Activated naive CD8-positive, alpha-beta T cell treated with anti-CD3 and anti-CD28 coated beads, Interleukin-2, amount 50 U/mL, for 24 hours (primary cell): Measurements from ENCODE around the gene CMTR1.

ENCODE experiments used
- ATAC-seq: fragments of 150-1000 bp; cut with Tn5 transposase; one replicate; pipeline ENCODE4 v1.10.0; 2021
- DNase-seq: peaks from one replicate; pipeline ENCODE4 v3.0.0; 2021
- H3K27ac Mint-ChIP-seq: one replicate; pipeline ENCODE4 v1.8.0; 2021; ENCODE audit warnings: mild to moderate bottlenecking, mixed read lengths
- H3K27me3 Mint-ChIP-seq: one replicate; pipeline ENCODE4 v1.8.0; 2021; ENCODE audit warnings: mixed read lengths
- H3K36me3 Mint-ChIP-seq: one replicate; pipeline ENCODE4 v1.8.0; 2021; ENCODE audit warnings: low read depth, mixed read lengths
- H3K4me1 Mint-ChIP-seq: one replicate; pipeline ENCODE4 v1.8.0; 2021; ENCODE audit warnings: mixed read lengths
- H3K4me3 Mint-ChIP-seq: one replicate; pipeline ENCODE4 v1.8.0; 2021; ENCODE audit warnings: mild to moderate bottlenecking, moderate library complexity, mixed read lengths
- H3K9me3 Mint-ChIP-seq: one replicate; pipeline ENCODE4 v1.8.0; 2021; ENCODE audit warnings: mixed read lengths

The CMTR1 gene

DNA sequence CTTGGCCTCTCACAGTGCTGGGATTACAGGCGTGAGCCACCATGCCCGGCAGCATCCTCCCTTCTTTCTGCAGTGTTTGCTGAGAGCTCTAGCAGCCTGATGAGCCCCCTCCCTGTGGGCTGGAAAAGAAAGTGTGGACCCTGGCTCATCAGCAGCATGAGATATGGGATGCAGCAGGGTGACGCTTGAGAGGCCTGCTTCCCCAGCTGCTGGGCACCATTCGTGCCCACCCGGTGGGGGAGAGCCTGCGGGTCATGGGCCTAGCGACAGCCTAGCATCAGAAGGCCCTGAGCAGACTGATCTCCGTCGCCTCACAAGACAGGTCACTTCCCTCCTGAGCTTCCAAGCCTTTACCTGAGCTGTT lies 82.7 kb downstream of the CMTR1 start:
- Mint-ChIP-seq H3K9me3 (no peaks in the 10 kb centered on the region), H3K36me3 (peaks cover 3% of the 10 kb centered on the region), H3K4me1 (peaks cover 75% of the 10 kb centered on the region), H3K27me3 (no peaks in the 10 kb centered on the region), H3K4me3 (peak overlapping the region; percentile 72), H3K27ac (peak overlapping the region; percentile 89)
- DNase-seq: no peak
- no peak for ATAC-seq

- no peaks in the 10 kb centered on the region for H3K27me3 Mint-ChIP-seq
- H3K36me3 Mint-ChIP-seq: peaks cover 3% of the 10 kb centered on the region
- DNase-seq (peak; percentile 86), ATAC-seq (peak; percentile 83)
- peak overlapping the region; percentile 89 for H3K27ac Mint-ChIP-seq
- H3K4me1 Mint-ChIP-seq: peaks cover 81% of the 10 kb centered on the region
- H3K4me3 Mint-ChIP-seq: peak overlapping the region; percentile 72
- H3K9me3 Mint-ChIP-seq: no peaks in the 10 kb centered on the region
These were observed 83.3 kb downstream of the CMTR1 start for GRCh38 chr6:37516076-37516919.

GRCh38 chr6:37516920-37517405 lies 83.9 kb downstream of the CMTR1 start:
- peak; percentile 1 for ATAC-seq
- Mint-ChIP-seq H3K4me3 (peak overlapping the region; percentile 72), H3K36me3 (peaks cover 3% of the 10 kb centered on the region), H3K27ac (peak overlapping the region; percentile 89), H3K4me1 (peaks cover 86% of the 10 kb centered on the region), H3K9me3 (no peaks in the 10 kb centered on the region), H3K27me3 (no peaks in the 10 kb centered on the region)
- peak; percentile 33 for DNase-seq

- H3K36me3 Mint-ChIP-seq: peaks cover 5% of the 10 kb centered on the region
- H3K27ac Mint-ChIP-seq: peak overlapping the region; percentile 89
- H3K27me3 Mint-ChIP-seq: no peaks in the 10 kb centered on the region
- ATAC-seq (peak; percentile 55), DNase-seq (peak; percentile 72)
- no peaks in the 10 kb centered on the region for H3K9me3 Mint-ChIP-seq
- H3K4me1 Mint-ChIP-seq: peaks cover 90% of the 10 kb centered on the region
- peak overlapping the region; percentile 72 for H3K4me3 Mint-ChIP-seq
These were observed 84.4 kb downstream of the CMTR1 start for GRCh38 chr6:37517411-37517812.

DNA sequence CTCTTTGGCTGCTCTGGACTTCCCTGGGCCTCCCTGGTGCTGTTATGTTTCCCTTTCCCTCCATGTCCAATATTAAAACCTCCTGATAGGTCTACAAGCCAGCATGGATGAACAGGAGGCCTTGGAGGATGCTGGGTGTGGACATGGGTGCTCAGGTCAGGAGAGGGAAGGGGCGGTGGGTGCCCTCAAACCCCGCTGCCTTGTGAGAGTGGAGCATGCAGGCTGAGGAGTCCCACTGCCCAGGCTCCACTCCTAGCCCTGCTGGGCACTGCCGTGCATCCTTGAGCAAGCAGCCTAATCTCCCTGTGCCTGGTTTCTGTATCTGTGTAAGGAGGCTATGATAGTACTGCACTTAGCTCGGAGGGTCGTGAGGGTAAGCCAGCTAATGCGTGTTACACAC lies 85.1 kb downstream of the CMTR1 start:
- no peaks in the 10 kb centered on the region for H3K27me3 Mint-ChIP-seq
- H3K4me1 Mint-ChIP-seq: peaks cover 91% of the 10 kb centered on the region
- peak overlapping the region; percentile 89 for H3K27ac Mint-ChIP-seq
- no peaks in the 10 kb centered on the region for H3K9me3 Mint-ChIP-seq
- DNase-seq (no peak), ATAC-seq (no peak)
- H3K36me3 Mint-ChIP-seq: peaks cover 6% of the 10 kb centered on the region
- peak overlapping the region; percentile 72 for H3K4me3 Mint-ChIP-seq

GRCh38 chr6:37519461-37519860 lies 86.4 kb downstream of the CMTR1 start:
- Mint-ChIP-seq H3K9me3 (no peaks in the 10 kb centered on the region), H3K4me1 (peaks cover 81% of the 10 kb centered on the region), H3K4me3 (peak overlapping the region; percentile 72), H3K27me3 (no peaks in the 10 kb centered on the region), H3K36me3 (peaks cover 6% of the 10 kb centered on the region), H3K27ac (no peak overlapping the region)
- DNase-seq: no peak
- ATAC-seq: no peak

- no peaks in the 10 kb centered on the region for H3K9me3 Mint-ChIP-seq
- DNase-seq (no peak), ATAC-seq (no peak)
- peak overlapping the region; percentile 75 for H3K27ac Mint-ChIP-seq
- no peak overlapping the region for H3K4me3 Mint-ChIP-seq
- H3K27me3 Mint-ChIP-seq: no peaks in the 10 kb centered on the region
- peaks cover 79% of the 10 kb centered on the region for H3K4me1 Mint-ChIP-seq
- peaks cover 6% of the 10 kb centered on the region for H3K36me3 Mint-ChIP-seq
These were observed 87.9 kb downstream of the CMTR1 start for GRCh38 chr6:37520926-37521325.

DNA sequence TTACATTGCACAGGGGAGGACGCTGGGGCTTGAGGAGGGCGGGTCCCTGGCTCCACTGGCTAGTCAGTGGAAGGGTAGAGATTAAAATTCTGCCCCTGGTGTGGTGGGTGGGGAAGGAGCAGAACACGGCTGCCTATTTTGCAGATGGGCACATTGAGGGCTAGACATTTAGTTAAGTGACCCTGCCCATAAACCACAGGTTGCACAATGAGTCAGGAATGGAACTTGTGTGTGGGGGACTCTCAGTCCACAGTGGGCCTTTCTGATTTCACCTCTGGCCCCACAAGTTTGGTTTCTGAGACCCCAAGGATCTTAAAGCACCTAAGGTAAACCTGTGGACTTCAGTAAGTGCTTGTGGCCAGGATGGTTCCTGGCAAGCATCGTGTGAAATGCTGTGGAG lies 88.7 kb downstream of the CMTR1 start:
- ATAC-seq: peak; percentile 7
- H3K9me3 Mint-ChIP-seq: no peaks in the 10 kb centered on the region
- no peaks in the 10 kb centered on the region for H3K27me3 Mint-ChIP-seq
- H3K4me3 Mint-ChIP-seq: no peak overlapping the region
- peak overlapping the region; percentile 75 for H3K27ac Mint-ChIP-seq
- peaks cover 6% of the 10 kb centered on the region for H3K36me3 Mint-ChIP-seq
- DNase-seq: peak; percentile 33
- H3K4me1 Mint-ChIP-seq: peaks cover 75% of the 10 kb centered on the region

- DNase-seq: no peak
- ATAC-seq: no peak
- H3K4me1 Mint-ChIP-seq: peaks cover 68% of the 10 kb centered on the region
- no peaks in the 10 kb centered on the region for H3K27me3 Mint-ChIP-seq
- peak overlapping the region; percentile 75 for H3K27ac Mint-ChIP-seq
- peaks cover 5% of the 10 kb centered on the region for H3K36me3 Mint-ChIP-seq
- H3K4me3 Mint-ChIP-seq: no peak overlapping the region
- no peaks in the 10 kb centered on the region for H3K9me3 Mint-ChIP-seq
These were observed 89.8 kb downstream of the CMTR1 start for GRCh38 chr6:37522836-37523235.

- H3K27ac Mint-ChIP-seq: no peak overlapping the region
- no peak overlapping the region for H3K4me3 Mint-ChIP-seq
- H3K4me1 Mint-ChIP-seq: peaks cover 62% of the 10 kb centered on the region
- ATAC-seq (no peak), DNase-seq (no peak)
- H3K9me3 Mint-ChIP-seq: no peaks in the 10 kb centered on the region
- H3K36me3 Mint-ChIP-seq: peaks cover 5% of the 10 kb centered on the region
- no peaks in the 10 kb centered on the region for H3K27me3 Mint-ChIP-seq
These were observed 90.4 kb downstream of the CMTR1 start for GRCh38 chr6:37523412-37523811.

DNA sequence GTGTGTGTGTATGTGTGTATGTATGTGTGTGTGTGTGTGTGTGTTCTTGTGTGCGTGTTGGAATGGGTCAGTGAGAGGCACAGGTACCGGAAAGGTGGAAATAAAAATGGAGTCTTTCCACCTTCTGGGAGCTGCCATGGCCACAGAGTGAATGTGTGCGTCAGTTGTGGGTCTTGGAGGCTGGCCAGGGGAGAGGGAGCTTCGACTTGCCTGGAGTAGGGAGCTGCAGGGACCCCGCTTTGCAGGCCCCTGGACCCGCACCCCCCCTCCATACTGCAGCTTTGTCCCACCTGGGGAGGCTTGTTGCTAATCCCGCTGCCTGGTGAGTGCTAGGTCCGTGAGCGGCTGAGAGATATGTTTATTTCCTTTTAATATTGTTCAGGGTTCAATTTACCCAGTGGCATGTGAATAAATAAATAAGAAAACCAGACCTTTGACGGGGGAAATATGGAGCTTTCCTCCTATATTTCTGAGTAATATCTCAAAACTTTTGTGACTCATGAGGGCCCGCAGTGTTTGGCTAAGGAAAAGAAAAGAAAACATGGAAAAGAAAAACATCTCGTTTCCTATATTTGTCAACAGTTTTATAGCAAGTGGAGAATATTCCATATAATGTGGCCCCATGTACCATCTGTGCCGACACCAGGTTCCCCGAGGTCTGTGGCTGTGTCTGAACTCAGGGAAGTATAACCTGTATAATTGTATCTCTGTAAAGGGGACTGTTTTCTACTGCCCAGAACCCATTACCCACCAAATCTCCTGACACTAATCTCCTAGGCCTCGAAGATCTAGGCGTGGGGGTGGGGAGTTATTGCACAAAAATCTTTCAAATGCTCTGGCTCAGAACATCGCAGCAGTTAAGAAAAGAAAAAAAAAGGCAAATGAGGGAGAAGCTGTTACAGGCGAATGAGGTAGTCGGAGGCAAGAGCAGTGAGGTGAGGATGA lies 91.3 kb downstream of the CMTR1 start:
- peaks cover 3% of the 10 kb centered on the region for H3K36me3 Mint-ChIP-seq
- no peaks in the 10 kb centered on the region for H3K27me3 Mint-ChIP-seq
- no peak for ATAC-seq
- no peak overlapping the region for H3K27ac Mint-ChIP-seq
- peaks cover 55% of the 10 kb centered on the region for H3K4me1 Mint-ChIP-seq
- no peak overlapping the region for H3K4me3 Mint-ChIP-seq
- no peaks in the 10 kb centered on the region for H3K9me3 Mint-ChIP-seq
- no peak for DNase-seq

GRCh38 chr6:37524970-37525318 lies 91.9 kb downstream of the CMTR1 start:
- DNase-seq: no peak
- Mint-ChIP-seq H3K27me3 (no peaks in the 10 kb centered on the region), H3K4me1 (peaks cover 51% of the 10 kb centered on the region), H3K36me3 (peaks cover 3% of the 10 kb centered on the region), H3K9me3 (no peaks in the 10 kb centered on the region), H3K4me3 (no peak overlapping the region), H3K27ac (no peak overlapping the region)
- no peak for ATAC-seq

GRCh38 chr6:37525460-37526357 lies 92.7 kb downstream of the CMTR1 start:
- Mint-ChIP-seq H3K27me3 (no peaks in the 10 kb centered on the region), H3K27ac (peak overlapping the region; percentile 33), H3K9me3 (no peaks in the 10 kb centered on the region), H3K4me3 (no peak overlapping the region), H3K4me1 (peaks cover 48% of the 10 kb centered on the region), H3K36me3 (peaks cover 3% of the 10 kb centered on the region)
- no peak for ATAC-seq
- DNase-seq: peak; percentile 27

DNA sequence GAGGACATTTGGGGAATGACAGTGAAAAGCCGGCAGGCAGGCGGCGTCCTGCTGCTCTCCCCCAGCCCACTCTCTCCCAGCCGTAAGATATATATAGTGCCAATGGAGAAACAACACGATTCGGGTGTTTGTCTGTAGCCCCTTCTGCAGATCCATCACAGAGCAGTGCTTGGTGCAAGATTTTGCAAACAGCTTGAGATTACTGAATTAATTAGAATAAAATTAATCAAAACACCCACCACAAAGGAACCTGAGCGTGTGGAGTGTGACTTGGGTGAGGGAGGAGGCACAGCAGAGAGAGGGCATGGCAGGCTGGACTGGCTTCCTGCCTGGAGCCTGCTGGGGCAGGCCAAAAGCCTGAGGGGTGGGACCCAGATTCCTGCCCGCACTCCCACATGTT lies 95.5 kb downstream of the CMTR1 start:
- DNase-seq: no peak
- peaks cover 28% of the 10 kb centered on the region for H3K4me1 Mint-ChIP-seq
- H3K36me3 Mint-ChIP-seq: no peaks in the 10 kb centered on the region
- ATAC-seq: no peak
- H3K27ac Mint-ChIP-seq: no peak overlapping the region
- peaks cover 2% of the 10 kb centered on the region for H3K27me3 Mint-ChIP-seq
- no peak overlapping the region for H3K4me3 Mint-ChIP-seq
- H3K9me3 Mint-ChIP-seq: no peaks in the 10 kb centered on the region
